Measurements from ENCODE around the gene NCAN.

GRCh38 chr19:19171821-19172532 lies 39.8 kb upstream of the NCAN start:
- TF ChIP-seq, protein P1, sequence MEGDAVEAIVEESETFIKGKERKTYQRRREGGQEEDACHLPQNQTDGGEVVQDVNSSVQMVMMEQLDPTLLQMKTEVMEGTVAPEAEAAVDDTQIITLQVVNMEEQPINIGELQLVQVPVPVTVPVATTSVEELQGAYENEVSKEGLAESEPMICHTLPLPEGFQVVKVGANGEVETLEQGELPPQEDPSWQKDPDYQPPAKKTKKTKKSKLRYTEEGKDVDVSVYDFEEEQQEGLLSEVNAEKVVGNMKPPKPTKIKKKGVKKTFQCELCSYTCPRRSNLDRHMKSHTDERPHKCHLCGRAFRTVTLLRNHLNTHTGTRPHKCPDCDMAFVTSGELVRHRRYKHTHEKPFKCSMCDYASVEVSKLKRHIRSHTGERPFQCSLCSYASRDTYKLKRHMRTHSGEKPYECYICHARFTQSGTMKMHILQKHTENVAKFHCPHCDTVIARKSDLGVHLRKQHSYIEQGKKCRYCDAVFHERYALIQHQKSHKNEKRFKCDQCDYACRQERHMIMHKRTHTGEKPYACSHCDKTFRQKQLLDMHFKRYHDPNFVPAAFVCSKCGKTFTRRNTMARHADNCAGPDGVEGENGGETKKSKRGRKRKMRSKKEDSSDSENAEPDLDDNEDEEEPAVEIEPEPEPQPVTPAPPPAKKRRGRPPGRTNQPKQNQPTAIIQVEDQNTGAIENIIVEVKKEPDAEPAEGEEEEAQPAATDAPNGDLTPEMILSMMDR (conservative IDR thresholded peaks at IDR 0.05; ENCODE audit: low read length) = no peak
- no peak for TF ChIP-seq EZH2phosphoT487 (IDR thresholded peaks at IDR 0.05; ENCODE audit: borderline replicate concordance)
